SK-N-MC (cell line): ENCODE data around the gene CCDC127.

ENCODE experiments used
- EZH2 ChIP-seq: fragments of 200-600 bp; sonication (generic); IDR thresholded peaks from one replicate; pipeline ENCODE4 v1.6.1; 2017; ENCODE audit warnings: antibody characterized with exemption
- POLR2AphosphoS5 ChIP-seq: IDR thresholded peaks from 2 replicates; pipeline ENCODE4 v1.6.1; 2012; ENCODE audit warnings: mild to moderate bottlenecking, low read depth, low read length, borderline replicate concordance

- TF ChIP-seq POLR2AphosphoS5 (no peak), EZH2 (no peak)
These were observed 62.1 kb downstream of the CCDC127 start for GRCh38 chr5:155651-156410.
